Osteoblast (primary cell): ENCODE measurements around the gene LRRC3. TPM values are rescaled to one million over a fixed set of nuclear protein-coding genes. Genes with fewer than 3 reads are reported as not detected.

Experiments
- DNase-seq: peaks from one replicate; pipeline ENCODE4 v3.0.0; 2011; ENCODE audit warnings: low spot score, mixed read lengths; ENCODE audit not compliant: insufficient read length; ENCODE audit errors: missing footprints
- H2AFZ ChIP-seq: 2 replicates; pipeline ENCODE4 v1.6.0; 2011; ENCODE audit warnings: mild to moderate bottlenecking, low read length
- H3K27ac ChIP-seq: 2 replicates; pipeline ENCODE4 v1.5.1; 2011; ENCODE audit warnings: mild to moderate bottlenecking, low read depth, low read length, moderate library complexity
- H3K27me3 ChIP-seq: 2 replicates; pipeline ENCODE4 v1.6.0; 2012; ENCODE audit warnings: mild to moderate bottlenecking, control low read depth, inconsistent platforms, low read length, moderate library complexity; ENCODE audit not compliant: insufficient read depth
- H3K36me3 ChIP-seq: 2 replicates; pipeline ENCODE4 v1.5.1; 2011; ENCODE audit warnings: mild to moderate bottlenecking, low read length, control low read depth, moderate library complexity; ENCODE audit not compliant: insufficient read depth
- H3K4me1 ChIP-seq: 2 replicates; pipeline ENCODE4 v1.5.1; 2011; ENCODE audit warnings: mild to moderate bottlenecking, low read length, control low read depth, moderate library complexity; ENCODE audit not compliant: insufficient read depth
- H3K4me2 ChIP-seq: 2 replicates; pipeline ENCODE4 v1.6.0; 2011; ENCODE audit warnings: mild to moderate bottlenecking, low read length; ENCODE audit not compliant: insufficient read depth
- H3K4me3 ChIP-seq: fragments of 200-600 bp; sonication (generic); 3 replicates; pipeline ENCODE4 v1.5.1; 2012; ENCODE audit warnings: mild to moderate bottlenecking, low read length, inconsistent platforms; ENCODE audit not compliant: insufficient read depth
- H3K79me2 ChIP-seq: 2 replicates; pipeline ENCODE4 v1.6.0; 2012; ENCODE audit warnings: mild to moderate bottlenecking, low read length, control low read depth, inconsistent platforms; ENCODE audit not compliant: insufficient read depth
- H3K9me3 ChIP-seq: 2 replicates; pipeline ENCODE4 v1.5.1; 2011; ENCODE audit warnings: low read depth, low read length, control low read depth
- H4K20me1 ChIP-seq: 2 replicates; pipeline ENCODE4 v1.6.0; 2012; ENCODE audit warnings: mild to moderate bottlenecking, low read length, control low read depth; ENCODE audit not compliant: insufficient read depth
- CTCF ChIP-seq: IDR thresholded peaks from 2 replicates; pipeline ENCODE4 v1.5.1; 2011; ENCODE audit warnings: mild to moderate bottlenecking, low read depth, low read length, moderate library complexity; ENCODE audit errors: extremely low read depth
- total RNA-seq: library from RNA; depleted of rRNA; stranded (reverse); fragments of >200 nt; gene quantifications from 2 replicates; pipeline ENCODE4 v1.2.3, GENCODE V29; 2012

LRRC3 gene
- total RNA-seq, 1 donor: 0.72 TPM

GRCh38 chr21:44423312-44423821 is 31.9 kb upstream of the LRRC3 start:
- H3K79me2 ChIP-seq: no peaks in the 10 kb centered on the region
- no peaks in the 10 kb centered on the region for H3K9me3 ChIP-seq
- no peak overlapping the region for H3K27ac ChIP-seq
- H3K36me3 ChIP-seq: no peaks in the 10 kb centered on the region
- DNase-seq: peak; percentile 65
- no peaks in the 10 kb centered on the region for H3K4me1 ChIP-seq
- no peaks in the 10 kb centered on the region for H3K27me3 ChIP-seq
- no peaks in the 10 kb centered on the region for H4K20me1 ChIP-seq
- peak overlapping the region; percentile 41 for H2AFZ ChIP-seq
- no peak overlapping the region for H3K4me3 ChIP-seq
- peak overlapping the region; percentile 32 for H3K4me2 ChIP-seq
- no peak for TF ChIP-seq CTCF

GRCh38 chr21:44423941-44424607 is 31.2 kb upstream of the LRRC3 start:
- H2AFZ ChIP-seq: no peak overlapping the region
- no peak overlapping the region for H3K4me3 ChIP-seq
- H3K36me3 ChIP-seq: no peaks in the 10 kb centered on the region
- no peaks in the 10 kb centered on the region for H4K20me1 ChIP-seq
- H3K4me2 ChIP-seq: no peak overlapping the region
- H3K9me3 ChIP-seq: no peaks in the 10 kb centered on the region
- DNase-seq: peak; percentile 41
- no peaks in the 10 kb centered on the region for H3K4me1 ChIP-seq
- TF ChIP-seq CTCF: no peak
- H3K27ac ChIP-seq: no peak overlapping the region
- H3K79me2 ChIP-seq: no peaks in the 10 kb centered on the region
- H3K27me3 ChIP-seq: no peaks in the 10 kb centered on the region

GRCh38 chr21:44424608-44425306 is 30.6 kb upstream of the LRRC3 start:
- no peak overlapping the region for H3K4me3 ChIP-seq
- no peaks in the 10 kb centered on the region for H3K27me3 ChIP-seq
- no peak for TF ChIP-seq CTCF
- H3K4me2 ChIP-seq: no peak overlapping the region
- no peak overlapping the region for H2AFZ ChIP-seq
- H3K9me3 ChIP-seq: no peaks in the 10 kb centered on the region
- no peak overlapping the region for H3K27ac ChIP-seq
- H4K20me1 ChIP-seq: no peaks in the 10 kb centered on the region
- H3K4me1 ChIP-seq: no peaks in the 10 kb centered on the region
- peak; percentile 68 for DNase-seq
- H3K36me3 ChIP-seq: no peaks in the 10 kb centered on the region
- no peaks in the 10 kb centered on the region for H3K79me2 ChIP-seq

- H2AFZ ChIP-seq: no peak overlapping the region
- no peak overlapping the region for H3K4me2 ChIP-seq
- H3K79me2 ChIP-seq: no peaks in the 10 kb centered on the region
- H3K9me3 ChIP-seq: no peaks in the 10 kb centered on the region
- H3K27me3 ChIP-seq: no peaks in the 10 kb centered on the region
- H4K20me1 ChIP-seq: no peaks in the 10 kb centered on the region
- H3K27ac ChIP-seq: no peak overlapping the region
- peak; percentile 35 for DNase-seq
- TF ChIP-seq CTCF: no peak
- no peak overlapping the region for H3K4me3 ChIP-seq
- H3K4me1 ChIP-seq: no peaks in the 10 kb centered on the region
- no peaks in the 10 kb centered on the region for H3K36me3 ChIP-seq
These were observed 29.9 kb upstream of the LRRC3 start for GRCh38 chr21:44425307-44425894.
